HG03432 (cell line): ENCODE data around the gene AP5Z1.
"Not testable (repeated sequence)": the region's sequence is repeated elsewhere in the genome, so short reads cannot be mapped to it uniquely, and the experiment has no call there.

ENCODE experiments used
- ATAC-seq: cut with Tn5 transposase; IDR thresholded peaks from one replicate; pipeline ENCODE4 v1.9.1; 2021; ENCODE audit warnings: mild to moderate bottlenecking, moderate library complexity; ENCODE audit not compliant: unreplicated experiment

The AP5Z1 gene

DNA sequence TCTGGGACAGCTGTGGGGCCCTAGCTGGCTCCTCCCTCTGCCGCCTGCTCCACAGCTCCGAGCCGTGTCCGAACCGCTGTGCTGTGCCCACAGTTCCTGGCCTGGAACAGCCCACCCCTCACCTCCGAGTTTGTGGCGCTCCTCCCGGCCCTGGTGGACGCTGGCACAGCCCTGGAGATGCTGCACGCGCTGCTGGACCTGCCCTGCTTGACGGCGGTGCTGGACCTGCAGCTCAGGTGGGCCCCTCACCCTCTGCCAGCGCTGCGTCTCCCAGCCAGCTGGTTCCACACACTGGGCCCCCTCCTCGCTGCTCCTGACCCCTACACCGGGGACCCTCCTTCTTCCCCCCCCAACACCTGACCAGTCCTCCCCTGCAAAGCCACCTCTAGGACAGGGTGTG lies 12.1 kb downstream of the AP5Z1 start:
- no peak for ATAC-seq

GRCh38 chr7:4787947-4788626 lies 12.7 kb downstream of the AP5Z1 start:
- ATAC-seq = no peak

GRCh38 chr7:4788627-4789189 lies 13.3 kb downstream of the AP5Z1 start:
- no peak for ATAC-seq

GRCh38 chr7:4789194-4790077 lies 14.0 kb downstream of the AP5Z1 start:
- ATAC-seq = no peak

DNA sequence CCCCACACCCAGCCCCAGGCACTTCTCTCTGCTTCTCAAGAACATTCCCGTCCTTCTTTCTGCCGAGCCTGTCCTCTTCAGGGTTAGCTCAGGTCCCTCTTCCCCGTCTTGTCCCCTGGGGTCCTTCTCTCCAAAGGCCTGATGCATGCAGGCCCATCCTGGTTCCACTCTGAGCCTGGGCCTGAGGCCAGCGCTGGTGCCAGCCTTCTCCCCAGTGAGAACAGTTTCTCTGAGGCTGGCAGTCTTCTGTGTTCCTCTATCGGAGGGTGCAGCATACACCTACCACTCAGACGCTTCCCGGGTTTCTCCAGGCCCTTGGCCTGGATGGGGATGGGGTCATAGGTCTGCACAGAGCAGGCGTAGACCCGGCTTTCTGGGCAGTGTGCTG lies 14.6 kb downstream of the AP5Z1 start:
- ATAC-seq = no peak

- no peak for ATAC-seq
Observed at GRCh38 chr7:4790516-4790991, 15.1 kb downstream of the AP5Z1 start.

DNA sequence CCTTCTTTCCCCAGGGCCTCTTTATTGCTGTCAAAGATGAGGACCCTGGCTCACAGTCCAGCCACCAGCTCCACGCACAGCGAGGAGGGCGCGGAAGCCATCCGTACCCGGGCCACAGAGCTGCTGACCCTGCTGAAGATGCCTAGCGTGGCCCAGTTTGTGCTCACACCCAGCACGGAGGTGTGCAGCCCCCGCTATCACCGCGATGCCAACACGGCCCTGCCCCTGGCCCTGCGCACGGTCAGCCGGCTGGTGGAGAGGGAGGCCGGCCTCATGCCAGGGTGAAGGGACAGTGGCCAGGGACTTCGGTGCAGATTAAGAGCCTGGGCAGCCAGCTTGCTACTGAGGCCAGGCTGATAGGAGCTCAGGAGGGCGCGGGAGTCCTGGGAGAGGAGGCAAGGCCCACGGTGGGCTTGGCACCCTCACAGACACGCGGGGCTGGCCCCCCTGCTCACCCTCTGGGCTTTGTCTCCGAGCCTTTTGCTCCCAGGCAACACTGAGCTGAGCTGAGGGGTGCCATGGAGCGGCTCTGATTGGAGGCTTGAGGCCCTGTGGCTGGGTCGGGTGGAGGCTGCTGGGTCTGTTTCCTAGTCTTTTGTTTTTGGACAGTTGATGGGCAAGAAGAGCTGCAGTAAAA lies 15.8 kb downstream of the AP5Z1 start:
- no peak for ATAC-seq

DNA sequence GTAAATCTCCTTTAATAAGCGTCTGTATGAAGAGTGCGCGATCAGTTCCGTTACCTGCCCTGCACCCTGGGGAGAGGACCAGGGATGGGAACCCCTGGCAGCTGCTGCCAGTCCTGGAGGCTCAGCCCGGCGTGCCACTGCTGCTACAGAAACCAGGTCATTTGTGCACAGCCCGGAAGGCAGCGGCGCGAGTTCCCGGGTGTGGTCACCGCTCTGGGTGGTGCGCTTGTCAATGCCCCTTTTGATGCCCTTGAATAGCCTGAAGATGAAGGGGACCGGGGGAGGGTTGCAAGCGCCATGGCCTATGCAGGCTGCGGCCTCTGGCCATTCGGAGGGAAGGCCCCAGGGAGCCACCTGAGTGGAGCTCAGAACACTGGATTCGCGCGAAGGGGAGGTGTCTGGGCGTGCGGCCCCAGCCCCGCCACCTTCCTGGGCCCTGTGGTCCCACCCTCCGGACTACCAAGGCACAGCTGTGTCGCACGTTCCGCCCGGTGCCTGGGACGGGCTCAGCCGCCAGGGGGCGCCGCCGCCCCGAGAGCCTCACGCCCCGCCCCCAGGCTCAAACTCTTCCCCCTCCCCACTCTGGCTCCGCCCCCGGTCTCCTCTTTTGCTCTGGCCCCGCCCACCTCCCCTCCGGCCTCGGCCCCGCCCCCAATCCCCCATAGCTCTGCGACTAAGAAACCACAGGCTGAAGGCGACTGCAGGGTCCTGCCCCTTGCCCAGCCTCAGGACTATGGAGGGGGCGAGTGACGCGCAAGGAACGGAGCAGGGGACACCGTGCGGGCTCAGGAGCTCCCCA lies 16.5 kb downstream of the AP5Z1 start:
- peak; percentile 38 for ATAC-seq

- no peak for ATAC-seq
Observed at GRCh38 chr7:4792537-4793126, 17.2 kb downstream of the AP5Z1 start.

GRCh38 chr7:4793385-4793993 lies 18.1 kb downstream of the AP5Z1 start:
- ATAC-seq = not testable (repeated sequence)

- not testable (repeated sequence) for ATAC-seq
Observed at GRCh38 chr7:4794171-4794570, 18.7 kb downstream of the AP5Z1 start.

DNA sequence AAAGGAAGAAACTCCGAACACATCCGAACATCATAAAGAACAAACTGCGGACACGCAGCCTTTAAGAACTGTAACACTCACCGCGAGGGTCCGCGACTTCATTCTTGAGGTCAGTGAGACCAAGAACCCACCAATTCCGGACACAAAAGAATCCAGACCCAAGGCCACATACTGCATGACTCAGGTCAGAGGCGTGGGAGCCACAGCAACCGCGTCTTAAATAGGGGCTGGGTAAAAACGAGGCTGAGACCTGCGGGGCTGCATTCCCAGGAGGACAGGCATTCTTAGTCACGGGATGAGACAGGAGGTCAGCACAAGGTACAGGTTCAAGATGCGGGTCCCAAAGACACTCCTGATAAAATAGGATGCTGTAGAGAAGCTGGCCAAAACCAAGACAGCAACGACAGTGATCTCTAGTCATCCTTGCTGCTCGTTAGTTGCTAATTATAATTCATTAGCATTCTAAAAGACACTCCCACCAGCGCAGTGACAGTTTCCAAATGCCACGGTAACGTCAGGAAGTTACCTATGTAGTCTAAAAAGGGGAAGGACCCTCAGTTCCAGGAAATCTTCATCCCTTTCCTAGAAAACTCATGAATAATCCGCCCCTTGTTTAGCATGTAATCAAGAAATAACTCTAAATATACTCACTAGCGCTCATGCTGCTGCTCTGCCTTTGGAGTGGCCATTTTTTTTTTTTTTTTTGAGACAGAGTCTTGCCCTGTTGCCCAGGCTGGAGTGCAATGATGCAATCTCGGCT lies 19.3 kb downstream of the AP5Z1 start:
- ATAC-seq = no peak

DNA sequence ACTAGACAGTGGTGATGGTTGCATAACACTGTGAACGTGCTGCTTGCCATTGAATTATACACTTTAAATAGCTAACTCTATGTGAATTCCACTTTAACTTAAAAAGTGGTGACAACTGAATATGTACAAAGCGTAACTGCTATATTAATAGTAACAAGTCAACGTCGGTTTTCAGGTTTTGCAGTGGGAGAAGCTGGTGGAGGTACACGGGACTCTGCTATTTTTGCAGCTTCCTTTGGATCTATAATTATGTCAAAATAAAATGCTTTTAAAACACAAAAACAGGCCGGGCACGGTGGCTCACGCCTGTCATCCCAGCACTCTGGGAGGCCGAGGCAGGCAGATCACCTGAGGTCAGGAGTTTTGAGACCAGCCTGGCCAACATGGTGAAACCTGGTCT lies 21.0 kb downstream of the AP5Z1 start:
- ATAC-seq = no peak

GRCh38 chr7:4797858-4798705 lies 22.7 kb downstream of the AP5Z1 start:
- peak; percentile 84 for ATAC-seq

DNA sequence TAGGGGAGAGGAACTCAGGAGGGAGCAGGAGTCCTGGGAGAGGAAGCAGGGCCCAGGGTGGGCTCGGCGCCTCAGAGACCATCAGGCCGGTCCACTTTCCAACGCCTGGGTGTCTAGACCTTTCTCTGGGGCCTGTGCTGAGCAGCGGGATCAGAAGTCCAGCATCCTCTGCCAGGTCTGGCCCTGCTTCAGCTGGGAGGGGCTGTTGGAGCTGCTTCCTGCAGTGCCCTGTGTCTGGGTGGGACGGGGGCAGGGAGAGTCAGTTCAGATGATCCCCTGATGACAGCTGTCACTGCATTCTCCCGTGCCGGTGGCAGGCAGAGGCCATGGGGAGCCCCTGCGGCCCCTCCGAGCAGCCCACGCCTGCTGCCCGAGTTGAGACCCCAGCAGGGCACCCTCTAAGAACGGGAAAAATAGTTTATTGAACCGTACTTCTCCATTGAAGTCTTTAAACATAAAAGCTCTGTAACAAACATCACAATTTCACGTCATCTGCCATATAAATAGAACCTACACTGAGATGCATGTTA lies 23.3 kb downstream of the AP5Z1 start:
- no peak for ATAC-seq

DNA sequence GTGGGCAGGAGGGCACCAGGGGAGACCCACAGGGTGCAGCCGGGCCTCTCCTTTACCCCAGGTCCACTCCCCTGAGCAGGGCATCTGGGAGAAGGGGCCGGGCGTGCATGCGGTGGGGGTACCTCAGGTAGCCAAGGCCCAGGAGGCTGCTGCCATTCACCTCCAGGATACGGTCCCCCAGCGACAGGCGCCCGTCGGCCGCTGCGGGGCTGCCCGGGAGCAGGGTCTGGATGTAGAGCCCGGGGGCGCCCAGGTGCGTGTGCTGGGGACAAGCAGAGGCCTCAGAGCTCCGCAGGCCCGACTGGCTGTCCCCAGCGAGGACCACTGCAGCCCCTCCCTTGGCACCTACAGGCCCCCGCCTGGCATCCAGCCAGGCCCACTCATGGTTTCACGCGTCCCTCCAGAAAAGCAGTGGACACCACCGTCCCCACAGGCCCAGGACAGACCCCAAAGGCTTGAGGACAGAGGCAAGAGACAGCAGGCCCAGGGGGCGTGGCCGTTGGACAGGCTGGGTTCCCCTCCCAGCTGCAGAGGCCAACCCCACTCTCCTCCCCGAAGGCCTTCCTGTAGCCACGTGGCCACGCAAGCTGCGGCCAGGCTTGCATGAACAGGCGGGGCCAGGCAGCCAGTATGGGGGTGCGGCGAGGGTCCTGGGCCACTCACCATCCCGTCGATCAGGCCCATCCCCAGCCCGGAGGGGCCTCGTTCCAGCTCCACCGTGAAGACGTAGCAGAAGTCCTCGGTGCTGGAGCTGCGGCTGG lies 24.3 kb downstream of the AP5Z1 start:
- ATAC-seq = no peak

GRCh38 chr7:4800487-4800886 lies 25.1 kb downstream of the AP5Z1 start:
- no peak for ATAC-seq
